Head of caudate nucleus (tissue), 42 donors: ENCODE results near the gene C17orf107.
"Not testable (repeated sequence)": the region's sequence is repeated elsewhere in the genome, so short reads cannot be mapped to it uniquely, and the experiment has no call there.

Experiments used
- DNase-seq, 42 donors: peaks; one replicate each; pipeline versions ENCODE4 v3.0.0 to v3.0.0-alpha.2; 2020 to 2021; ENCODE audit warnings: mixed read lengths in 7 of 42
- intact Hi-C: fragments of 100-400 bp; cut with DNase I; formaldehyde crosslinking; loops from one replicate; pipeline ENCODE4 v1.15.0; 2022

Gene C17orf107

DNA sequence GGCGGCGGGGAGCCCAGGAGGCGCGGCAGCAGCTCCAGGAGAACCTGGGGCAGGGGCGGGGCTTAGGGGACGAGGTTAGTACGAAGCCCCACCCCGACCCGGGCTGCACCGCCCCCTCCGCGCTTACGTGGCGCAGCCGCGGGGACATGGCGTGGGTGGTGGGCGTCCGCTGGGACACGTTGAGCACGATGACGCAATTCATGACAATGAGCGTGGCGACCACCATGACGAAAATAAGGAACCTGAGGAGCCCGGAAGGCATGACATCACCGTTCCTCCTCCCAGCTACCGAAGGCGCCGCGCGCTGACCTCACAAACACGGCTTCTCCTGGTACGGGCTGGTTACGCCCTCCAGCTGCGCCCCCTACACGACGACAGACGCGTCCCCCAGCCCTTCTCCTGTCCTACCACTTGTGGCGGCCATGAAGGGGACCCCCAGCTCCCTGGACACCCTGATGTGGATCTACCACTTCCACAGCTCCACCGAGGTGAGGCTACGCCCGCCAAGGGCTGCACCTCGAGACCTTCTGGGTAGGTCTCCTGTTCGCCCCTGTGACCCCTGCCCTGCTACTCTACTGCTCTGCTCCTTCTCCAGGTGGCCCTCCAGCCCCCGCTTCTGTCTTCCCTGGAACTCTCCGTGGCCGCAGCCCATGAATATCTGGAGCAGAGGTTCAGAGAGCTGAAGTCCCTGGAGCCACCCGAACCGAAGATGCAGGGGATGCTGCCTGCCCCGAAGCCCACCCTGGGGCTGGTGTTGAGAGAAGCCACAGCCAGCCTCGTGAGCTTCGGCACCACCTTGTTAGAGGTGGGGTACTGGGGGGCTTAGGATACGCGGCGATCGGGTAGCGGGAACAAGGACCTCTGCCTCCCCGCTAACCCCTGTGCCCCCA is at the start of gene C17orf107:
Gene C17orf107 (plus strand): TSS at position 196 of the 890 bp plus-strand sequence. CDS start 227 bp downstream, at position 423.
- peak; percentile 62 to 96 (median 86) for DNase-seq
- intact Hi-C loops = loop anchor here (10.0 kb wide), 1 partner anchor 165 kb away; no protein-coding TSS in a partner anchor

DNA sequence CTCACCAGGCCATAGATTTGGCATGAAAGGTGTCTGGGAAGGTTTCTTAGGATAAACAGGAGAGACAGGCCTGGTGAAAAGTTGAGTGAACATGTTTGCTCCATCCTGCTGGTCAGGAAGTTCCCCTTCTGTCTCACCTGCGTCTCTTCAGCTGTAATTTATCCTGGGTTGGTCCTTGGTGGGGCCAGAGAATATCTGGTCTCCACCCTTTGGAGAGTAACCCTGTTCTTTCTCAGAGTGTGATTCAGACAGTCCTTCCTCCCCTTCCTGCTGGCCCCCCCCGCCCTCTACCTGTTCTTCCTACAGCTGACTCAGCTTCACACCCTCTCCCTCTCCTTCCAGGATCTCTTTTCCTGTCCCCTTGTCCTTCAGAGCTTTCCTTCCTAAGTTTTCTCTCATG is 49.1 kb upstream of the C17orf107 start:
- DNase-seq = no peak
- intact Hi-C loops = no loop called here

DNA sequence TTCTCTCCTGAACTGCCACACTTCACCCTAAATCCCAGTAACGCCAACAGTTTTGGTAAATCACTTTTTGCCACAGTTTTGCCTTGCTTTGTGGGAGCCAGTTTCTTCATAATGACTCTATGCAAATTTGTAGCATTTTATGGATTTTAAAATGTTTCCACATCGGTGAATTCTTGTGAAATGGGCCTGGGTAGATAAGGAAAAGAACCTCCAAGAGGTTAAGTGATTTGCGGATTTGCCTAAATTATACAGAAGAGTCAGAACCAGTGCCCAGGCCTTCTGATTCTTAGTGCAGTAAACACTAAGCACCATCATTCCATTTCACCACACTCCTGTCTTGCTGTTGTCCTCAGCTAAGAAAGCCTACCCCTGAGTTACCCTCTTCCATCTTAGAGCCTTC is 48.3 kb upstream of the C17orf107 start:
- intact Hi-C loops = no loop called here
- DNase-seq = no peak

DNA sequence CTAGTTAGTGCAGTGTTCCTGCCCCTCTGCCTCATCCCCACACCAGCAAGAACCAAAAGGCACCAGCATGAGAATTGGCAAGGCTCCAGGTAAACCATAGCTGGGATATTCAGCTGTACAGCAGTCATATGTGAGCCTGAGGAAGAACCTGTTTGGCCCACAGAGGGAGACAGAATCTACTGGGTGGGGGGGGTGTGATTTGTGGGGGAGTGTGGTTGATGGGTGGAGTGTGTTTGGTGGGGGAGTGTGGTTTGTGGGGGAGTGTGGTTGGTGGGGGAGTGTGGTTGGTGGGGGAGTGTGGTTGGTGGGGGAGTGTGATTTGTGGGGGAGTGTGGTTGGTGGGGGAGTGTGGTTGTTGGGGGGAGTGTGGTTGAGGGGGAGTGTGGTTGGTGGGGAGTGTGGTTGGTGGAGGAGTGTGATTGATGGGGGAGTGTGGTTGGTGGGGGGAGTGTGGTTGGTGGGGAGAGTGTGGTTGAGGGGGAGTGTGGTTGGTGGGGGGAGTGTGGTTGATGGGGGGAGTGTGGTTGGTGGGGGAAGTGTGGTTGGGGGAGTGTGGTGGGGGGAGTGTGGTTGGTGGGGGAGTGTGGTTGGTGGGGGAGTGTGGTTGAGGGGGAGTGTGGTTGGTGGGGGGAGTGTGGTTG is 46.6 kb upstream of the C17orf107 start:
- intact Hi-C loops = no loop called here
- DNase-seq = peak in 1 of 42 donors; percentile 59

DNA sequence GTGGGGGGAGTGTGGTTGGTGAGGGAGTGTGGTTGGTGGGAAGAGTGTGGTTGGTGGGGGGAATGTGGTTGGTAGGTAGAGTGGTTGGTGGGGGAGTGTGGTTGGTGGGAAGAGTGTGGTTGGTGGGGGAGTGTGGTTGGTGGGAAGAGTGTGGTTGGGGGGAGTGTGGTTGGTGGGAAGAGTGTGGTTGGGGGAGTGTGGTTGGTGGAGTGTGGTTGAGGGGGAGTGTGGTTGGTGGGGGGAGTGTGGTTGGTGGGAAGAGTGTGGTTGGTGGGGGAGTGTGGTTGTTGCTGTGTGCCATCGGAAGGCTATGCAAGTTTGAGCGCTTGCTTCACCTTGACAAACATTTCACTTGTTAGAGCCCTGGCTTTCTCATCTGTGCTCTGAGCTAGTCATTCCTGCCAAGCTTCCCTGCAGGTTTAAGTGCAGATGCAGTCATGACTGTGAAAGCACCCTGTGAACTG is 46.1 kb upstream of the C17orf107 start:
- peak in 2 of 42 donors; percentile 25 to 34 for DNase-seq
- intact Hi-C loops = no loop called here

DNA sequence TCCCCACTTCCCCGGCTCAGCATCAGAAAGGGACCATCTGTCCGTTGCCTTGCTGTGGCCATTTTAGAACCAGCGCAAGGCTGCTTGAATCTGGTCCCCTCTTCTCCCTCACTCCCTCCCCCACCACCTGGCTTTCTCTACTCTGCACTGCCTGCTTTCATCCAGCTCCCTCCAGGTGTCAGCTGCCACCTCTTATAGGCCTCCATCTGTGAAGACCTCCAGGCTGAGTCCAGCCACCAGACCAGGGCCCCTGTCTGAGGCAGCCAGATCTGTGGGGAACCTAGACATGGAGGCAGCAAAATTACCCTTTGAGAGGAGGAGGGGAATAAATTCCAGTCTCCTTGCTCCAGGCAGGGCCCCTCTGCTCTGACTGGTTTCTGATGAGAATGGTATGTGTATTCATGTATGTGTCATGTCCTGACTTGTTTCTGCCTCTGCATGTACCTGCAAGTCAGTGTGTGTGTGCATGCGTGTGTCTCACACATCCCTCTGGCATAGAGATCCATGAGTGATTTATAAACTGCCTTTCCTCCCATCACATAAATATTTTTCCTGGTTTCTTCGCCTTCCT is 45.1 kb upstream of the C17orf107 start:
- no peak for DNase-seq
- intact Hi-C loops = no loop called here

DNA sequence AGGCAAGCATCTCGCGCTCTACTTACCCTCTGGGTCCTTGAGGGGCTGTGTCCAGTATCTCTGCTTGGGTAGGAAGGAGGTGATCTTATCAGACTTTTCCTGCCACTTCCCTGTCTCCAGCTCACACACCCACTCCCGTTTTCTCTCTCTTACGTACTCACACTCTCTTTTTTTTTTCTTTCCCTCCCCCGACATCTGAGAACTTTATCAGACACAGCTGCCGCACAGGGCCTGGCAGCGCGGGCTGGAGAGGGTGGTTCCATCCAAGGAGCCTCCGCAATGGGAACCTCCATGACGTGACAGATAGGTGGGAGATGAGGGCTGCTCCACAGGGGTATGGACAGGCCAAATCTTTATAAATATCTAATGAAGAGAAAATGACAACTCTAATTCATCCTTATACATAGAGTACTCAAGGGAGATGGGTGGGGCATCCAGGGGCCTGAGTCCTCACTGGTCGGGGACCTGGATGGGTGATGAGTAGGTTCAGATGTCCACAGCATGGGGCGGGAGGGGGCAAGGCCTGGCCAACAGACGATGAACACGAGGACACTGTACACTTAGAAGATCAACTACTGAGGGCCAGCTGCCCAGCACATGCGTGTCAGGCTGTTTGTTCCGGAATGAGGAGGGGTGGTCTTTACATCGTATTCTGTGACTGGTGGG is 42.9 kb upstream of the C17orf107 start:
- intact Hi-C loops = no loop called here
- DNase-seq = peak in 23 of 42 donors; percentile 33 to 70 (median 49)

DNA sequence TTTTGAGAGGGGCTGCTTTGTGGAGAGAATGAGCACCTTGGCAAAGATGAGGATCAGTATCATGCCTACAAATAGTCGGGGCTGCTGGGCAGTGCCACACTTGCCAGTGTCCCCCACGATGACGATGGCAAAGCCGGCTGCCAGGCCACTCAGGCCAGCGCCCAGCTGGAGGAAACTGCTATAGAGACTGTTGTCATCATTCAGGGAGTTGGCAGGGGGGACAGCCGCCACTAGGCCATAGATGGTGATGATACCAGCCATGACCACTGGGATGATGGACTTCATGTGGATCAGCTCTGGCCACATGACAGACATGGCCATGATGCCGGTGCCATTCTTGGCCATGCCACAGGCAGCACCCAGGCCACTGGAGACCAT is 42.4 kb upstream of the C17orf107 start:
- intact Hi-C loops = no loop called here
- peak in 41 of 42 donors; percentile 44 to 92 (median 79) for DNase-seq

DNA sequence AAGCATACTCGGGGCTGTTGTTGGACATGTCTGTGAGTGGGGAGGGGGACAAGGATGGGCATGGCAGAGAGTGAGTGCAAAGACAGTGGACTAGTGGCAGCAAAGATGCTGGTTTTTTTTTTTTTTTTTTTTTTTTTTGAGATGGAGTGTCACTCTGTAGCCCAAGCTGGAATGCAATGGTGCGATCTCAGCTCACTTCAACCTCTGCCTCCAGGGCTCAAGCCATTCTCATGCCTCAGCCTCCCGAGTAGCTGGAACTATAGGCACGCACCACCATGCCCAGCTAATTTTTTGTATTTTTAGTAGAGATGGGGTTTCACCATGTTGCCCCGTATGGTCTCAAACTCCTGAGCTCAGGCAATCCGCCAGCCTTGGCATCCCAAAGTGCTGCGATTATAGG is 42.0 kb upstream of the C17orf107 start:
- intact Hi-C loops, DNase-seq: not testable (repeated sequence)

DNA sequence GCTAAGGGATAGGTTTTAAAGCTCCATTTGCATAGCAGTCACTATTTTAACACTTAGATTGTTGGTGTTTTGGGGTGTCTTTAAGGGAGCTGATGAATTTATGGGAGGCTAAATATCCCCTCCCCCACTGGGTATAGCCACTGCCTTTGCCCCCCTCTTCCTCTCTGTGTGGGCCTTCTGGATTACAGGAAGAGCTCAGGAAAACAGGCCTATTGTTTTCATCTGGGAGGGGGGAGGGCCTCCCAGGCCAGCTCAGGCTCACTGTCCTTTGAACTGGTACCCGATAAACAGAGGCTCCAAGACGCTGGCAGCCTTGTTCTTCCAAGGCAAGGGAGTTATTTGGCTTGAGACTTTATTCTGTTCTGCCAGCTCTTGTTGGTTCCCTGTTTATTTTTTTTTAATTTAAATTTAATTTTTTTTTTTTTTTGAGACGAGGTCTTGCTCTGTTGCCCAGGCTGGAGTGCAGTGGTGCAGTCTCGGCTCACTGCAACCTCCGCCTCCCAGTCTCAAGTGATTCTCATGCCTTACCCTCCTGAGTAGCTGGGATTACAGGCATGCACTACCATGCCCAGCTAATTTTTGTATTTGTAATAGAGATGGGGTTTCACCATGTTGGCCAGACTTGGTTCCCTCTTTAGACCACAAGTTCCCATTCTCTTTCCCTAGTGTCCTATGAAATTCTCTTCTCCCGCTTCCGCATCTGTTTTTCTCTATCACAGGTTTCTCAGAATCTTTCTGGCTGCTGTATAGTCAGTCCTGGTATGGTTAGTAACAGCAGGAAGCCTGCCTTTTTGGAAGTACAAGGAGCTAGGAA is 41.1 kb upstream of the C17orf107 start:
- DNase-seq = peak; percentile 46 to 93 (median 80)
- intact Hi-C loops = no loop called here

DNA sequence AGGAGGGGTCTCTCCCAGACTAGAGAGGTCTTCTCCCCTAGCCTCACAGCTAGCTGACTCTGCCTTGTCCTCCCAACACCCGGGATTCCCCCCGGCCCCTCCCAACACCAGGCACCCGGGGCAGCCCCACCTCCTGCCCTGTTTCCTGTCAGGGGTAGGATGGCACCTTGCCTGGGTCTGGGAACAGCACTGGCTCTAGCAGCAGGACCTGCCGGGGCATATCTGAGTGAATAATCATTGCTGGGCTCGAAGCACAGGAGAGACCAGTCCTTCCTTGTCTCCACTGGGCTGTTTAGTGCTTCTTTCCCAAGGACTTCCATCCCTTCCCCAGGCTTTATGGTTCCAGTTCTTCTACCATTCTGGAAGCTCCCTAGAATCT is 40.5 kb upstream of the C17orf107 start:
- intact Hi-C loops = no loop called here
- DNase-seq = peak in 30 of 42 donors; percentile 29 to 87 (median 62)

DNA sequence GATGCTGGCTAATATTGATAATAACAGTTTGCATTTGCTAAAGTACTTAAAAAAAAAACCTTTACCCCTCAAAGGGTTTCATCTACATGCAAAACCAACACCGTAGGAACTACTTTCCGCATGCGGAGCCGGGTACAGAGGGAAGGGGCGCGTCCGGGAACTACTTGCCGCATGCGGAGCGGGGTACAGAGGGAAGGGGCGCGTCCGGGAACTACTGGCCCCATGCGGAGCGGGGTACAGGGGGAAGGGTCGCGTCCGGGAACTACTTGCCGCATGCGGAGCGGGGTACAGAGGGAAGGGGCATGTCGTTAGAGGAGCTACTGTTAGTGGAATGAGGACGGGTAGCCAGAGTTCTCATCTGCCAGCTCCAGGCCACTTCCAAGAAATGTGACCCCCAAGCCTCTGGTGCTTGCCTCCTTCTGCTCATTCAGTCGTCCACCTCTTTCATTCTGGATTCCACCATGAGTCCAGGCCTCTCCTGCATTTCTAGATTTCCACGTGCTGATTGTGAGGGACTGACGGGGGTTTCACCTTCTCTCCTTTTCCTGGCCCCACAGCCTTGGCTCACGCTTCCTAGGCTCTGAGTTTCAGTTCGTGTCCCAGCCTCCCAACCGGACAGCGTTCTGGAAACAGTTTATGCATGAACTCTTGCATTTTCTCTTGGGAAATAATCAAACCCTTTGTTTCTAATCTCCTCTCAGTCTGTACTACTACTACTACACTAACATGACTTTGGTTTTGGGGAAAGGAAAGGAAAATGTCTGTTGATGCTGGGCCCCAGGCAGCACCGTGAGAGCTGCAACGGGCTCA is 39.3 kb upstream of the C17orf107 start:
- peak in 10 of 42 donors; percentile 32 to 60 (median 50) for DNase-seq
- intact Hi-C loops = no loop called here

DNA sequence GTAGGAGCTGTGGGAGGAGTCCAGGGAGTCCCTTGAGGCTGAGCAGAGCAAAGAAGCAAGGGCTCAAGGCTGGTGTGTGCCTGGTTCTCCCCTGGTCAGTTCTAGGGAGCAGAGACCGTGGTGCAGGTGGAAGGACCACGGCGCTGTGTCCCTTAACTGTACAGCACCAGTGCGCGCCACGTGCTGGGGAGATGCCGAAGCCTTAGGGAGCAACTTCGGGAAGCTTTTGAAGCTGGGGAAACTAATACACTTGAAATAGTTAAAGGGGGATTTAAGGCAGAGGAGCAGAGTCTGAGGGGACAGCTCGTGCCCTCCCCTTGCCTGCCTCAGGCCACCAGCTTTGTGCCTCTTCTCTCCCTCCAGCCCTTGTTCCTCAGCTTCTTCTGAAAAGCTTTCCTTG is 38.7 kb upstream of the C17orf107 start:
- intact Hi-C loops = no loop called here
- DNase-seq = no peak

DNA sequence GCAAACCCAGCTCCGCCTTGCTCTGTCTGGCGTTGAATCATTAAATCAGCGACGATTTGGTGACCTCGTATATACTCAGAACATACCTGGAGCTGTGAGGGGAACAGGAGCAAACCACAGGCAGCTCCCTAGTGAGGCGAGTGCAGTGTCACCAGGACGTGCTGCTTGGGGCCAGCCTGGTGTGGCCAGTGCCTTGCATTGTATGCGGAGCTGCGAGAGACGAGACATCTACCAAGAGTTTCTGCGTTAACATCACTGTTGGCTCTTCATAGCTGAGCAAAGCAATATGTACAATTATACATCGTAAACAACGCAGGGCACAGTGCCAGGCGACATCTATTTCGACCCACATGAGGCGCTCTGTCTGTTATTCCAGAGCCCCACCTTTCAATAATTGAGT is 38.3 kb upstream of the C17orf107 start:
- intact Hi-C loops = no loop called here
- peak in 4 of 42 donors; percentile 32 to 47 (median 44) for DNase-seq

DNA sequence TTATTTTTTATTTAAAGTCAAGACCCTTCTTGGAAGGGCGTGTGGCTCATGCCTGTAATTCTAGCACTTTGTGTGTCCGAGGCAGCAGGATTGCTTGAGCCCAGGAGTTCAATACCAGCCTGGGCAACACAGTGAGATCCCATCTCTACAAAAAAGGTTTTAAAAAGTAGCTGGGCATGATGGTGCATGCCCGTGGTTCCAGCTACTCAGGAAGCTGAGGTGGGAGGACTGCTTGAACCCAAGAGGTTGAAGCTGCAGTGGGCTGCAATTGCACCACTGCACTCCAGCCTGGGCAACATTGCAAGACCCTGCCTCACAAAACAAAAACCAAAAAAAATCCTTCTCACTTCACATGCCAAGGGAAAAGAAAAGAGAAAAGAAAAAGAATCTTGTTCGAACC is 36.6 kb upstream of the C17orf107 start:
- intact Hi-C loops = no loop called here
- DNase-seq = no peak

DNA sequence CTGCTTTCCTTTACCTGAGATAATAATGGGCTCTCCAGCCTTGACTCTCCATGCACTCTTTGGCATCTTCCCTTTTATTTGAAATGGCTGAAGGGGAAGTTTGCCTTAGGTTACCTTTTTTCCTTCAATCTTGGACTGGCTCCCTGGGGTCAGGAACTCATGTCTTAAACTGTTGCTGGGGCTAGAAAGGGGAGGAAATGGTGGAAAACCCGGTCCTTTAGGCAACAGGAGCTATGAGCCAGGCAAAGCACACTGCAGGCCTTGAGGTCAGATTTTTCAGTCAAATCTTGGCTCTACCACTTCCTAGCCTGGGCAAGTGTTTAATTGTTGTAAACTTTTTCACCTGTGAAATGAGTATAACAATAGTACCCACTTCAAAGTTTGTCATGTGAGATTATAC is 36.0 kb upstream of the C17orf107 start:
- intact Hi-C loops = no loop called here
- DNase-seq = no peak

DNA sequence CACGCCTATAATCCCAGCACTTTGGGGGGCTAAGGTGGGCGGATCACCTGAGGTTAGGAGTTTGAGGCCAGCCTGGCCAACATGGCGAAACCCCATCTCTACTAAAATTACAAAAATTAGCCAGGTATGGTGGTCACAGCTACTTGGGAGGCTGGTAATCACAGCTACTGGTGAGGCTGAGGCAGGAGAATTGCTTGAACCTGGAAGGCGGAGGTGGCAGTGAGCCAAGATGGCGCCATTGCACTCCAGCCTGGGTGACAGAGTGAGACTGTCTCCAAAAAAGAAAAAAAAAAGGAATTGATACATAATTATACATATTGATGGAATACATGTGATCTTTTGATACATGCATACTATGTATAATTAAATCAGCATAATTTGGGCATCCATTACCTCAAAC is 31.8 kb upstream of the C17orf107 start:
- DNase-seq, intact Hi-C loops: not testable (repeated sequence)
